Keratinocyte (primary cell): ENCODE results near the gene CD33.

ENCODE experiments used
- EZH2 ChIP-seq: IDR thresholded peaks from one replicate; pipeline ENCODE4 v1.6.1; 2012; ENCODE audit warnings: inconsistent platforms, mild to moderate bottlenecking, low read length, moderate library complexity
- TF ChIP-seq, protein P1 (sequence below), 3 experiments: IDR thresholded peaks in 1 of 3; conservative IDR thresholded peaks in 1 of 3; optimal IDR thresholded peaks in 1 of 3; 2 replicates in 2 of 3; 3 replicates in 1 of 3; pipeline versions ENCODE3 to v1.5.1; 2011; ENCODE audit warnings: low read length in 3 of 3, mild to moderate bottlenecking in 3 of 3, moderate library complexity in 2 of 3, control low read depth in 1 of 3, inconsistent platforms in 1 of 3; ENCODE audit not compliant: insufficient read depth in 2 of 3; ENCODE audit errors: extremely low read depth in 1 of 3

DNA sequence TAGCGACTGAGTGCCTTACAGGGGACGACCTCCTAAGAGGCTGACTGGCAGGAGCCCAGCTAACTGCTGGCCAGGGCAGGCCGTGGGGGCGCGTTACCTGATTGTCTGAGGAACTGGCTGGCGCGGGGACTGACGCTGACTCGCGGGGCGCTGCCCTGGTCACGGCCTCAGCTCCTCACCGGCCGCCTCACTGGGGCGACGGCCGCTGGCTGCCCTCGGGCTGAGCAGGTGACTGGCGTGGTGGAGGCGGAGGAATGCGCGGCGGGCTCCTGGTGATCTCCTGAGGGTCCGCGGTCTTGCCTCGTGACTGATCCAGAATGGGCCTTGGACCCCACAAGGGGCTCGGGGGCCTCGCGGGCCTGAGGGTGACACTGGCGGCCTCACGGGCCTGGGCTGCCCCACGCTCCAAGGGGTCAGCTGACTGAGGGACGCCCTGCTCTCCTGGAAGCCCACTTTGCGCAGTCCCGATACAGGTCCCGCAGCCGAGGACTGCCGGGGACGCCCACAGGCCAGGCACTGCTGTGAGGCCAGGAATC is 43.4 kb upstream of the CD33 start:
- TF ChIP-seq, protein P1, sequence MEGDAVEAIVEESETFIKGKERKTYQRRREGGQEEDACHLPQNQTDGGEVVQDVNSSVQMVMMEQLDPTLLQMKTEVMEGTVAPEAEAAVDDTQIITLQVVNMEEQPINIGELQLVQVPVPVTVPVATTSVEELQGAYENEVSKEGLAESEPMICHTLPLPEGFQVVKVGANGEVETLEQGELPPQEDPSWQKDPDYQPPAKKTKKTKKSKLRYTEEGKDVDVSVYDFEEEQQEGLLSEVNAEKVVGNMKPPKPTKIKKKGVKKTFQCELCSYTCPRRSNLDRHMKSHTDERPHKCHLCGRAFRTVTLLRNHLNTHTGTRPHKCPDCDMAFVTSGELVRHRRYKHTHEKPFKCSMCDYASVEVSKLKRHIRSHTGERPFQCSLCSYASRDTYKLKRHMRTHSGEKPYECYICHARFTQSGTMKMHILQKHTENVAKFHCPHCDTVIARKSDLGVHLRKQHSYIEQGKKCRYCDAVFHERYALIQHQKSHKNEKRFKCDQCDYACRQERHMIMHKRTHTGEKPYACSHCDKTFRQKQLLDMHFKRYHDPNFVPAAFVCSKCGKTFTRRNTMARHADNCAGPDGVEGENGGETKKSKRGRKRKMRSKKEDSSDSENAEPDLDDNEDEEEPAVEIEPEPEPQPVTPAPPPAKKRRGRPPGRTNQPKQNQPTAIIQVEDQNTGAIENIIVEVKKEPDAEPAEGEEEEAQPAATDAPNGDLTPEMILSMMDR (optimal IDR thresholded peaks at IDR 0.05 in 1 of 3, IDR thresholded peaks at IDR 0.05 in 1 of 3, conservative IDR thresholded peaks at IDR 0.05 in 1 of 3; ENCODE audit: extremely low read depth in 1 of 3, insufficient read depth in 2 of 3, low read length in 3 of 3) = no peak
- TF ChIP-seq EZH2 = no peak
